Measurements from ENCODE around the gene KHDRBS2.

The KHDRBS2 gene

DNA sequence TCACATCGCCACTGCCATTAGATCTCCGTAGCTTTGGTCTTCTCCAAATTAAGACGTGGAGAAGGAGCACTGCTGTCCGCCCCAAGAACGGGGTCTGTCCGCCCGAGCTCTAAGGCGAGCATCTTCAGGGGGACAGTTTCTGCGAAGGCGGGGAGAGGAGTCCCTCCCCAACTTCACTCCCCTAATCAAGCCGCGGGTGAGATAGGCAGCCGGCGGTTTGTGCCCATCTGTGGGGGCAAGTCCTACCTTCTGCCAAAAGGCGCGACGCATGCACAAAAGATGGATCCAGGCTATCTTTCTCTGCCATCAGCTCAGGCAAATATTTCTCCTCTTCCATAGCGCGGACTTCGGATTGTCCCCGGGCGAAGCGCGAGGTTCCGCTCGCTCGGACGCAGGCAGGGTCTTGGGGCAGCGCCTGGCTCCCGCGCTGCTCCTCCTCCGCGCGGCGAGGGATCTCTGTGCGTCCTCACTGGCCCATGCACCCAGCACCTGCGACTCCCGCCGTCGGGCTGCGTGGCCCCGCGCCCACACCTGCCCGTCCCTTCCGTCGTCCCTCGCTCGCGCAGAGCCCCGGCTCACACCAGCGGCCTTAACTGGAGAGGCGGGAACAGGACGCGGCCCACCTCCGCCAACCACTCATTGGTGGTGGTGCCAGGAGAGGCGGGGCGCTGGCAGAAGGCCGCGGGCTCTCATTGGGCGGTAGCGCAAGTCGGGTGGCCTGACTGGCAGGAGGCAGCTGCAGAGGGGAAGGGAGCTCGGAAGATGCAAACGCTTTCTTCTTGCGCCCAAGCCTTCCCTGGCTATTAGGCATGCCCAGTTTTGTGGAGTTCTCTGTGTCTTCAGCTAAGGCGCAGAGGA is at the start of gene KHDRBS2:
Gene KHDRBS2, minus strand, starts transcription at position 614 of the 858 bp plus-strand sequence.
- no peak for DNase-seq (ENCODE audit: low read depth in 3 of 3)

DNA sequence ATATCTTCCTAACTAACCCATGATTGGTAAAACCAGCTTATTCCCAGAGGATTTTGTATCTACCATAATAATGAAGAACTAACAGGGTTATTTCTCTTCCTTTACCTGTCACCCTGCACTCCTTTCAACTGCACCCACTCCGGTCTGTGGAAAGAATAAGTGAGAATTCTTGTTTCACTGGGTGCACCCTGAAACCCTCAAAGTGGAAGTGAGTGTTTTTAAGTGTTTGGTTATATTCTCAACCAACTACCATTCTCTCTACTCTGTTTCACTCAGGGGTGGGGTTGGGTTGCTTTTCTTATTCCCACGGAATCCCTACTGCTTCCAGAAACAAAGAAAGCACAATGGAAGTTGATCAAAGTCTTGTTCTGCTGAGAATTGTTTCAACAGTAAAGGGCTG is 42.6 kb upstream of the KHDRBS2 start:
- DNase-seq (ENCODE audit: low read depth in 3 of 3), result no peak

- DNase-seq (ENCODE audit: low read depth in 3 of 3), result no peak
Observed at GRCh38 chr6:62324834-62325233, 38.8 kb upstream of the KHDRBS2 start.

- no peak for DNase-seq (ENCODE audit: low read depth in 3 of 3)
Observed at GRCh38 chr6:62323818-62324431, 37.9 kb upstream of the KHDRBS2 start.

GRCh38 chr6:62298745-62299392 is 12.8 kb upstream of the KHDRBS2 start:
- no peak for DNase-seq (ENCODE audit: low read depth in 3 of 3)

DNA sequence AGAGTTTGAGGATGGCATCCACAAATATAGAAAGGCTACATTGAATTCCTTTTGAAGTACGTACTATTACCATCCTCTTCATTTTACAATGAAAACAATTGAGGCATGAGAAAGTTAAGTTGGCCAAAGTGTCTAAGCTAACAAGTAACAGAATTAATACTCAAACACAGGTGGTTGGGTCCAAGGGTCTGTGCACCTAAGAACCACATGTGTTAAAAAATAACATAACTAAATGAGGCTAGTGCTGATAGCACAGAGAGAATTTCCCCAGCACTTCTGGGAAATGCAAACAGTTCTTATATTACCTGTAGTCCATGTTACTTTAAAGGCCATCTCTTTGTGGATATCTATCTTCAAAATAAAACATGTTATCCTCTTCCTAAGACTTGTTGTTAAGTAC is 10.5 kb upstream of the KHDRBS2 start:
- DNase-seq (ENCODE audit: low read depth in 3 of 3), result no peak

DNA sequence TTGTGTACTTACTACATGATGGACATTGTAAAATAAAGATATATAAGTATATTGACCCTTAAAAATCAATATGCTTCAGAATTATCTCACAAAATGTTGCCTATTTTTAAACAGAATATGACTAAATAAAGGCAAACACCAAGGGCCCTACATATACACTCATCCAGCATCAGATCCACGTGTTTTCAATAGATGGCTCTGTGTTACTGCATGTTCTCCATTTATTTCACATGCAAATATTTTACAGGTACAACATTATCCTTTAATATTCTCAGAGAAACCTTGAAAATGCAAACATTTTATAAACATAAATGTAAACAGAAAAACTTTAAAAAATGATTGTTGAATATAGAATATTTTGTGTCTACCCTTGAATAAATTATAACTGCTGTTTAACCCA is 2.9 kb upstream of the KHDRBS2 start:
- DNase-seq (ENCODE audit: low read depth in 3 of 3), result no peak

DNA sequence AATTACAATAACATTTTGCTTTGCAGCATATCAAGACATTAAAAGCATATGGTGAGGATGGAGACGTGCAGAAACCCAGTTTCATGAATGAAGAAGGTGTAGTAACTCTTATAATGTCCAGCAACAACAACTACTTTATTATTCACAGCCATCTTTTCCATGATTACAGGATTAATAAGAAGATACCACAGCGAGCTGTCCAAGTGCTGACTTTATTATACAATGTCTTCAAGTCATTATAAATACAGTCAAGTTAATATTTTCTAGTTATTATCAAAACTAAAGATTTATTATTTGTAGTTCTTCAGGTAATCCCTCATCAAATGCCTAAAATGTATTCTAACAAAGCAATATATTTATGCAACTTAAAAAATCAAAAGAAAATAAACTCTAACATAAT is 2.5 kb upstream of the KHDRBS2 start:
- no peak for DNase-seq (ENCODE audit: low read depth in 3 of 3)

GRCh38 chr6:62286470-62286843 is 432 bp upstream of the KHDRBS2 start:
- no peak for DNase-seq (ENCODE audit: low read depth in 3 of 3)

DNA sequence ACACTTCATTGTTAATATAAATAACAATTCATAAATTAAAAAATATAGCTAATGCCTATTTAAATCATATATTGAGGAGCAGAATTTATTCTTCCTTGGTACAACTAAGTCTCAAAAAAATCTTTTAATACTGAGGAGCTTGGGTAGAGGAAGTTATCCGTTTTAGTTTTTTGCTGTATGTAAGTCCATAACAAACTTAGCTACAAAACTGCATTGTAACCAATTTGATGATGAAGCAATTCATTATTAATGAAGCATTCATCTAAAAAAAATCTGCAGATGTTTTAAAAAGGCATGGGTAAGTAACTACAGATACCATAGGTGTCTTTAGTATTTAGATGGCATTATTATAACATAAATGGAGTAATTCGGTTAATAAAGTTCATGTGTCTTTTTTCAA is 1.3 kb downstream of the KHDRBS2 start:
- no peak for DNase-seq (ENCODE audit: low read depth in 3 of 3)

DNA sequence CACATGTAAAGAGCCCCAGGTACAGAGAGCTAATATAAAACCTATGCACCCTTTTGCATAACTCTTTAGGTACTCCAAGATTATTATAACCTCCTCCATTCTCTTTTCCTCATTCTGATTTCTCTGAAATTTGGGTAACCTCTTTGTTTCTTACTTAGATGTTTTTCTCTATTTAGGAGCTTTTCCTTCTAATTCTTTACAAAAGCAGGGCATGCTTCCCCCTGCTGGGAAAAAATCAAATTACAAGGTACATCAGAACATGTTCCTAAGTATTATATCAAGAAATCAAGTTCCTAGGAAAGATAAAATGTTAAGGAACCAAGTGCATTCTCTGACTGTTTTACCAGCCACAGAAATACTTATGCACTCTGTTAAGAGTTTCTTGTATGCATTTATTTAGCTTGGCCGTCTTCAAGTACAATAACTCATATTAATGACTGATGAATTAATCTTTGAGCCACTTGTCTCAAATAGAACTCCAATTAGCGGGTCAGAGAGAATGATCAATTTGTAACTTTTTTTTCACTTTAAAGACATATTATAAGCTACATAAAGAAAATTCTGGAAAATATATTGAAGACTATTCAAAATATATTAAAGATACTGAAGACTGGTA is 2.1 kb downstream of the KHDRBS2 start:
- DNase-seq (ENCODE audit: low read depth in 3 of 3), result no peak

GRCh38 chr6:62283365-62283764 is 2.7 kb downstream of the KHDRBS2 start:
- DNase-seq (ENCODE audit: low read depth in 3 of 3), result no peak

- no peak for DNase-seq (ENCODE audit: low read depth in 3 of 3)
Observed at GRCh38 chr6:62280099-62280498, 5.9 kb downstream of the KHDRBS2 start.

GRCh38 chr6:62272114-62272513 is 13.9 kb downstream of the KHDRBS2 start:
- no peak for DNase-seq (ENCODE audit: low read depth in 3 of 3)

- no peak for DNase-seq (ENCODE audit: low read depth in 3 of 3)
Observed at GRCh38 chr6:62265906-62266525, 20.0 kb downstream of the KHDRBS2 start.

DNA sequence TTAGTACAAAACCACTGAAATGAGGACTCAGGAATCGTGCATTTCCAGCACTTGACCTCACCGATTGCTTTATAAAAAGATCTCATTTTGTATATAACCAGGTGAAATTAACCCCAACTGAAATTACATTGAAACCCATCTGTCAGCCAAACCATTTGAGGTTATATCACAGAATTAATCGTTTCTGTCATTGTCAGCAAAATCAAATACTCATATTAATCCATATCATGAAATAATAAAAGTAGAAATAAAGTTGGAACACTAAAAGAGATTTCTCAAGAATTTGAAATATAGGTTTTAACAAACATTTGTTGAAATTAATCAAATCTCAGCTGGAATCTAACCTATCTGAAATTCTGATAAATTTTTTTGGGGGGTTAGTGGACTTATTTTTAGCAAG is 23.7 kb downstream of the KHDRBS2 start:
- no peak for DNase-seq (ENCODE audit: low read depth in 3 of 3)

DNA sequence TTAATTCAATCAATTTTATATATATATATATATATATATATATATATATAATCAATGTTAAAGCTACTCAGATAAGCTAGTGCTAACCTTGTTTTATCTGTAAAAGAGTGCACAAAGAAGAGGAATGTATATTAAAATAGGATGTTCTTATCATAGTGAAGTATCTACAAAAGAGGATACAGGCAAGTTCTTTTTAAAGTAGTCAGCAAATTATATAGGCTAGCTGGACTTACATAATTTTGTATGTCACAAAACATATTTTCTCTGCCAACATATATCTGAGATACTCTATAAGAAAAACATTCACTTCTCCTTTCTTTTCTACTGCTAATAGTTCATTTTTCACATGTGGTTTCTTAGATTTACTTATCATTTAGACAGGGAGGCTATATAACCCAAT is 39.9 kb downstream of the KHDRBS2 start:
- no peak for DNase-seq (ENCODE audit: low read depth in 3 of 3)

GRCh38 chr6:62236784-62237183 is 49.2 kb downstream of the KHDRBS2 start:
- DNase-seq (ENCODE audit: low read depth in 3 of 3), result no peak

DNA sequence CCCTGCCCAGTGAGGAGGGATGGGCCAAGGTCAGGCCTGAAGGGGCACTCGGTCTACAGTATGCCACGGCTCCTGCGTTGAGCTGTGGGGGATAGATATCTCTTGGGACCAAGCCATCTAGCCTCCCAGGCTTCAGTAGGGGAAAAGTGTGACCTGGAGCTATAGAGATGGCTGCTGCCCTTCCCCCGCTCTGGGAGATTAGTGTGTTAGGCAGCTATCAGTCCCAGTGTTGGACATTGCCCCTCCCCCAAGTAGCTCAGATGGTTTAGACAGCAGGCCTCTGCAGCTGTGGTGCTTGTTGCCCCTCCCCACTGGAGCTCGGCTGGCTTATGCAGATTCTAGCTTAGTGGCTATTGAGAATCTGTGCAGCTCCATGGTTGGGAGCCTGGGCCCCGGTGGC is 56.8 kb downstream of the KHDRBS2 start:
- DNase-seq (ENCODE audit: low read depth in 3 of 3), result no peak

DNA sequence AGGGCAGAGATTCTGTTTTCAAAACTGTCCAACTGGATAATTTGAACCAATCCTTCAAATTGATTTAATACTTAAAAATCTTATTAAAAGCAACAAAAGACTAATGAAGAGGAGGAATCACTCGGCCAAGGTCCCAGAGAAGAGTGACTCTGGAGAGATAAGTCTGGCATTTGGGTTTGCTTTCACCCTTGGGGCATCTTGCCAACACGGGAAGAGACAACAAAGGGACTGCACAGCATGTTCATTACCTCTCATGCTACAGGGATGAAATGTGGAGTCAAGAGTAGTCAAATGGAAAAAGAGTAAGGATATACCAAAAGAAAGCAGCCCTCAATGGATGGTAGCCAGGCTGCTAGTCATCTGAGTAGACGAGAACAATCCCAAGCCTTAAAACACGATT is 68.2 kb downstream of the KHDRBS2 start:
- DNase-seq (ENCODE audit: low read depth in 3 of 3), result no peak

DNA sequence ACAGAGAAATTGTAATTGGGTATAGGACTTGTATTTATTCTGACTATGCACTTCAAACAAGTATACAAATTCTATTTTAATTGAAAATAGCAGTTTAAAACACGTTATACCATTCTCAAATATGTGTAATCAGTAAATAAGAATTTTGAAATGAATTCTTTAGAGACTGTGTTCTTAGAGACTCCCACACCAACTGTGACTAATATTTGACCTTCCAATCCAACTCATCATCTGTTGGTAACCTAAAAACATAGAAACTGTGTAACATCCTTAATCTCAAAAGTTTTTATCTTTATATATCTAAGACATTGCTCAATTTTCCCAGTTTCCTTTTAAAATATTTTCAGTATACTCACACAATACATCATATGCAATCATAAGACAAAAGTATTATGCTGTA is 83.9 kb downstream of the KHDRBS2 start:
- no peak for DNase-seq (ENCODE audit: low read depth in 3 of 3)

- DNase-seq (ENCODE audit: low read depth in 3 of 3), result no peak
Observed at GRCh38 chr6:62192593-62192992, 93.4 kb downstream of the KHDRBS2 start.
